Heart left ventricle (tissue), 16 donors: ENCODE results near the gene CNNM4. TPM values are rescaled to one million over a fixed set of nuclear protein-coding genes. Genes with fewer than 3 reads are reported as not detected.
A peak's percentile ranks its signal among the peaks of the same experiment; 100 is the strongest.

Source experiments
- ATAC-seq, 4 donors: fragments of 200-7000 bp; cut with Tn5 transposase; one replicate each; pipeline ENCODE4 v1.9.1; 2020 to 2022; ENCODE audit warnings: moderate library complexity in 4 of 4, mild to moderate bottlenecking in 3 of 4, moderate number of reproducible peaks in 1 of 4
- DNase-seq, 5 donors: peaks; one replicate each; pipeline ENCODE4 v3.0.0-alpha.2; 2020
- H3K27ac ChIP-seq, 12 donors: fragments of 200-600 bp; sonication (generic) in 4 of 12; one replicate each; pipeline versions ENCODE4 v1.5.0 to v1.8.0; 2016 to 2022; ENCODE audit warnings: mild to moderate bottlenecking in 2 of 12
- H3K27me3 ChIP-seq, 9 donors: fragments of 200-600 bp; sonication (generic) in 2 of 9; one replicate each; pipeline versions ENCODE4 v1.5.1 to v1.8.0; 2016 to 2022; ENCODE audit warnings: mild to moderate bottlenecking in 3 of 9
- H3K36me3 ChIP-seq, 9 donors: fragments of 200-600 bp; sonication (generic) in 2 of 9; one replicate each; pipeline versions ENCODE4 v1.5.0 to v1.8.0; 2018 to 2022; ENCODE audit warnings: mild to moderate bottlenecking in 2 of 9
- H3K4me1 ChIP-seq, 12 donors: fragments of 200-600 bp; sonication (generic) in 4 of 12; one replicate each; pipeline versions ENCODE4 v1.5.0 to v1.8.0; 2016 to 2022; ENCODE audit warnings: mild to moderate bottlenecking in 3 of 12
- H3K4me3 ChIP-seq, 12 donors: fragments of 200-600 bp; sonication (generic) in 4 of 12; one replicate each; pipeline versions ENCODE4 v1.5.0 to v1.8.0; 2017 to 2022; ENCODE audit warnings: mild to moderate bottlenecking in 9 of 12, moderate library complexity in 4 of 12
- H3K9me3 ChIP-seq, 12 donors: fragments of 200-600 bp; sonication (generic) in 4 of 12; one replicate each; pipeline versions ENCODE4 v1.5.0 to v1.8.0; 2016 to 2022; ENCODE audit warnings: mild to moderate bottlenecking in 1 of 12
- CTCF ChIP-seq, 12 donors: fragments of 200-600 bp; sonication (generic) in 4 of 12; IDR thresholded peaks; one replicate each; pipeline versions ENCODE4 v1.5.0 to v1.8.0; 2018 to 2022; ENCODE audit warnings: antibody characterized with exemption in 12 of 12, mild to moderate bottlenecking in 5 of 12
- POLR2A ChIP-seq, 2 donors: fragments of 450-650 bp; IDR thresholded peaks; one replicate each; pipeline ENCODE4 v1.6.1; 2017; ENCODE audit warnings: antibody characterized with exemption in 2 of 2, mild to moderate bottlenecking in 2 of 2, moderate library complexity in 2 of 2
- WGBS, 4 donors: extraction: QIAGEN DNeasy Blood & Tissue Kit in 2 of 4; methylation state at CpG; one replicate each; pipeline versions ENCODE4 v1.1.5 to v1.1.7; 2013 to 2018; 5-methylcytosine and 5-hydroxymethylcytosine counted together
- intact Hi-C, 10 donors: fragments of 100-400 bp; cut with DNase I; formaldehyde crosslinking; loops; one replicate each; pipeline versions ENCODE4 v1.11.1 to v1.14.2; 2022
- microRNA counts, 2 donors: library from miRNA; unstranded; fragments of <30 nt; microRNA quantifications; one replicate each; lab custom pipeline; 2016
- microRNA-seq, 4 donors: library from miRNA; unstranded; fragments of <30 nt; microRNA quantifications; one replicate each; pipeline versions ENCODE4 to v1.2.0, GENCODE V29; 2017 to 2020
- polyA plus RNA-seq, 2 donors: library from polyadenylated mRNA; stranded (reverse); fragments of 200-250 nt; gene quantifications; one replicate each; pipeline ENCODE4 v1.2.3, GENCODE V29; 2013
- total RNA-seq, 9 donors: library from RNA; depleted of rRNA in 2 of 9; stranded (reverse); fragments of >200 nt in 2 of 9; fragmentation: NEBNext Ultra II Directional in 3 of 9; extraction: Animal tissue kit (Norgen Biotek cat#: 25700) in 3 of 9; gene quantifications; one replicate each; pipeline versions ENCODE4 v1.1.0 to v1.2.4, GENCODE V29; 2016 to 2023
- donor health status: ischemic (EF 13 %, LVEDD 7.1; RV severe dilation, severe dysfunction).
- donor health status: healthy with polysubstance abuse.
- donor health status: DM: no; HTN: yes; CAD: no.
- donor health status: DM: no; HTN: no; CAD: no.
- donor health status: ischemic (EF 25% LVEDD 6.9; RV normal size, moderate dysfunction).
- donor health status: ischemic (EF 25% LVEDD 5.7; RV mildly dilated, moderate dysfunction).
- donor health status: healthy.
- donor health status: DM: yes; HTN: yes; CAD: no.
- donor health status: ischemic (EF 35%, LVEDD 5.7; RV mildly dilated, moderate dysfunction).
- donor health status: nonischemic (EF 11% LVEDD 7.7; RV severe dilation, severe dysfunction).
- donor health status: DM: yes; HTN: yes; CAD: no.
- donor health status: PGD.
- donor health status: ischemic (EF 29% LVEDD 5.4; RV normal size, mild dysfunction).
- donor health status: nonischemic (EF 23%, LVEDD 6.1; RV moderate dilation, normal function).

Gene CNNM4
- total and polyA plus RNA-seq, 11 donors: 11.3 to 47.7 (median 27.7) TPM

DNA sequence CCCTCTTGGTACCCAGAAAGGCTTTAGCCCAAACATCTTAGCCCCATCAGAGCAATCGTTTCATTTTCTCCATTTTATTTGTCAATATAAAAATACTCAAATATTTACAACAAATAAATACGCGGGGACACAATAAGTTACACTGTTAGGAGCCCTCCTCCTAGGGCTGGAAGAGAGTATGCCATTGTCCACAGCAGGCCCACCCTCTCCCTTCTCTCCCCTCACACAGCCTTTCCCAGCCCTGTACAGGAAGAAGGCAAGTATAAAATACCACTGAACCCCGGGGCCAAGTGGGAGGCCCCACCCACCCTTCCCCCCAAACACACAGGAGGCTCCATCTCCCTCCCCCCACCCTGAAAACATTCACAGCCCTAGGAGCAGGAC, 99.0 kb downstream of the CNNM4 start:
- 38 to 46% (median 43%) methylated on average over 4 of the region's 4 CpGs for WGBS, 4 donors
- peak overlapping the region in 11 of 12 donors; percentile 64 to 87 (median 79) for H3K27ac ChIP-seq
- H3K4me1 ChIP-seq: peaks cover 0 to 57% (median 43%) of the 10 kb centered on the region in 12 donors
- no peaks in the 10 kb centered on the region for H3K27me3 ChIP-seq
- ATAC-seq (no peak), DNase-seq (peak in 1 of 5 donors; percentile 18)
- no peaks in the 10 kb centered on the region for H3K9me3 ChIP-seq
- peaks cover 0 to 51% (median 44%) of the 10 kb centered on the region in 9 donors for H3K36me3 ChIP-seq
- intact Hi-C loops: loop anchor here in 9 of 10 donors (2.0 to 10.0 kb wide), 6 partner anchors 45 to 253 kb away; partner anchors contain the start of gene ANKRD36 (in 1 of the 9)
- no peak for TF ChIP-seq CTCF (IDR thresholded peaks at IDR 0.05)
- no peak for TF ChIP-seq POLR2A (IDR thresholded peaks at IDR 0.05)
- peak overlapping the region in 1 of 12 donors; percentile 80 for H3K4me3 ChIP-seq

DNA sequence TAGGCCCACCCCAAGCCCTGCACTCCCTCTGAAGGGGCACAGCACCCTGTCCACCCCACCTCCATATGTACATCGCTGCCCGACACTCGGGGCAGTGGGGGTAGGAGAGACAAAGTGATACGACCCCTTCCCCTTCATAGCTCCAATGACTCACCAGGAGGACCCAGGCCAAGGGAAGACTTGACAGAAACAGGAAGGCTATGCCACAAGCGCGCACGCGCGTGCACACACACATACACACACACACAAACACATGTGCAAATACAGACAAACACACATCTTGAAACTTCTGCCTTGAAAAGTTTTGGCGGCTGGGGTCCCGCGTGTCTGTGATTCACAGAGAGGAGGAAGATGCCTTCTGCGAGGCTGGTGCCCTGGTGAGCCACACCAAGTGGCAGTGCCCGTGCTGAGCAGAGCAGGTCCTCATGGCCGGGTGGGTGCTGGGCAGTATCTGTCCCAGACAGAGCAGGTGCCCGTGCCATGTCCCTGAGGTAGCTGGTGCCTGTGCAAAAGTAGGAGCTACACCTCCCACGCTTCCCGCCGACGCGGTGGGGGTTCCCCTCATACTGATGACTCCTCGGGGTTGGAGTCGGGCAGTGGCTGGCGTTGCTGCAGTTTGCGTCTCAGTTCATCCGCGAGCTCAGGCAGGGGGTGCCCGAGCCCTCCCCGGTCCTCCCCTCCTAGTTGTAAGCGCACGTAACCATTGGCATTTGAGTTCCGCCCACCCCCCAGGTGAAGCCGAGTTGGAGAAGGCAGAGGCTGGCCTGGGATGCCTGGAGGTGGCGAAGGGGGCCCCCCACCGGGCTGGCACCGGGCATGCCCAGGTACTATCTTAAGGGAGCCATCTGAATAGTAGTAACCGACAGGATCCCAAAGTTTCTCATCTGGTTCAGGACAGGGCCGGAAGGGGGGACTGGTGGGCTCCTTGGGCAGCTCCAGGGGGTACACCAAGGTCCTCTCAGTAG, 99.6 kb downstream of the CNNM4 start:
- DNase-seq (peak in 3 of 5 donors; percentile 29 to 62 (median 32)), ATAC-seq (no peak)
- WGBS, 4 donors: 72 to 77% (median 75%) methylated on average over 29 to 38 of the region's 38 CpGs
- H3K36me3 ChIP-seq: peaks cover 0 to 58% (median 50%) of the 10 kb centered on the region in 9 donors
- peaks cover 0 to 63% (median 48%) of the 10 kb centered on the region in 12 donors for H3K4me1 ChIP-seq
- H3K4me3 ChIP-seq: no peak overlapping the region
- intact Hi-C loops: loop anchor here in 1 of 10 donors (2.0 kb wide), 1 partner anchor 90 kb away; no protein-coding TSS in a partner anchor
- H3K27me3 ChIP-seq: no peaks in the 10 kb centered on the region
- peak overlapping the region in 11 of 12 donors; percentile 25 to 87 (median 77) for H3K27ac ChIP-seq
- TF ChIP-seq POLR2A (IDR thresholded peaks at IDR 0.05): no peak
- no peak for TF ChIP-seq CTCF (IDR thresholded peaks at IDR 0.05)
- no peaks in the 10 kb centered on the region for H3K9me3 ChIP-seq

DNA sequence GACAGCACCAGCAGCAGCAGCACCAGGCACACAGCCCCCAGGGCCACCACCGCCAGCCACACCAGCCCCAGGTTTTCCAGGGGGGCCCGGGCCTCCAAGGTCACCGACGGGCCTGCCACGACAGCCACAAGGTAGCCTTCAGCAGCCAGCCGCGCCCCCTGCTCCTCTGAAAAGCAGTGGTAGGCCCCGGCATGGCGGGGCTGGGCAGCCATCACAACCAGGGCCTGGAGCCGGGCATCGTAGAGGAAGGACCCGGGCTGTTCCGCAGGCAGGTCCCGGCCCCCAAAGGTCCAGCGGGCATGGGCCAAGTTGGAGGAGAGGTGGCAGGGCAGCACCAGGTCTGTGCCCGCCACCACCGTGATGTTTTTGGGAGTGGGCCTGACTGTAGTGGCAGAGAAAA, 100.4 kb downstream of the CNNM4 start:
- 82 to 95% (median 94%) methylated on average over 7 to 17 of the region's 17 CpGs for WGBS, 4 donors
- ATAC-seq: no peak
- no peaks in the 10 kb centered on the region for H3K9me3 ChIP-seq
- DNase-seq: peak in 2 of 5 donors; percentile 26 to 56
- peaks cover 0 to 70% (median 52%) of the 10 kb centered on the region in 12 donors for H3K4me1 ChIP-seq
- H3K27ac ChIP-seq: peak overlapping the region in 3 of 12 donors; percentile 21 to 87 (median 81)
- H3K4me3 ChIP-seq: no peak overlapping the region
- TF ChIP-seq CTCF (IDR thresholded peaks at IDR 0.05): no peak
- TF ChIP-seq POLR2A (IDR thresholded peaks at IDR 0.05): no peak
- no peaks in the 10 kb centered on the region for H3K27me3 ChIP-seq
- intact Hi-C loops: loop anchor here in 1 of 10 donors (2.0 kb wide), 1 partner anchor 90 kb away; no protein-coding TSS in a partner anchor
- H3K36me3 ChIP-seq: peaks cover 0 to 65% (median 58%) of the 10 kb centered on the region in 9 donors

MicroRNAs encoded within 50 kb of the gene (microRNA counts, 767-probe panel; counts per million panel counts)
- 71.6 to 908 counts per million in 2 donors for microRNA hsa-miR-3127-5p (lab: Ali Mortazavi, UCI)

Small RNA genes lying within 50 kb of the gene (microRNA-seq; reads per million reads assigned to microRNA genes)
- gene MIR3127: 3.6 to 7.4 (median 5.8) reads per million in 4 donors

Other genes with a start within 250 kb of the CNNM4 start
- gene ARID5A, start 224.2 kb upstream of the CNNM4 start, total RNA-seq: 10 to 100 TPM; 13.3 to 50.2 (median 28.2) TPM
- gene ARID5A, start 224.2 kb upstream of the CNNM4 start, polyA plus RNA-seq: 10 to 100 TPM; 35.6 to 41.2 TPM
- gene KANSL3, start 122.6 kb upstream of the CNNM4 start, total RNA-seq: 10 to 100 TPM; 22.7 to 38.0 (median 30.7) TPM
- 10 to 100 TPM; 13.8 to 24.0 TPM for gene KANSL3, start 122.6 kb upstream of the CNNM4 start, polyA plus RNA-seq
- gene FER1L5, start 118.1 kb upstream of the CNNM4 start, total RNA-seq: under 1 TPM in 2 of 9 donors, not detected in 7; 0.02 to 0.15 TPM
- under 1 TPM; 0.01 to 0.11 TPM for gene FER1L5, start 118.1 kb upstream of the CNNM4 start, polyA plus RNA-seq
- gene LMAN2L, start 20.8 kb upstream of the CNNM4 start, total RNA-seq: 10 to 100 TPM; 15.1 to 27.8 (median 20.5) TPM
- 10 to 100 TPM; 11.3 to 38.5 TPM for gene LMAN2L, start 20.8 kb upstream of the CNNM4 start, polyA plus RNA-seq
- gene CNNM3, start 55.4 kb downstream of the CNNM4 start, total RNA-seq: 10 to 100 TPM in 6 of 9 donors, 1 to 10 TPM in 3; 6.6 to 17.7 (median 10.6) TPM
- 1 to 10 TPM; 5.1 to 7.1 TPM for gene CNNM3, start 55.4 kb downstream of the CNNM4 start, polyA plus RNA-seq
- gene ANKRD23, start 83.1 kb downstream of the CNNM4 start, total RNA-seq: 10 to 100 TPM in 2 of 9 donors, 1 to 10 TPM in 7; 2.3 to 23.6 (median 7.9) TPM
- gene ANKRD23, start 83.1 kb downstream of the CNNM4 start, polyA plus RNA-seq: 10 to 100 TPM in 1 of 2 donors, under 1 TPM in 1; 0.96 to 26.7 TPM
- 10 to 100 TPM; 13.3 to 18.4 (median 16.8) TPM for gene ANKRD39, start 97.1 kb downstream of the CNNM4 start, total RNA-seq
- 10 to 100 TPM; 18.3 to 33.4 TPM for gene ANKRD39, start 97.1 kb downstream of the CNNM4 start, polyA plus RNA-seq
- 10 to 100 TPM; 15.6 to 29.6 (median 22.0) TPM for gene SEMA4C, start 109.2 kb downstream of the CNNM4 start, total RNA-seq
- 10 to 100 TPM; 11.7 to 17.0 TPM for gene SEMA4C, start 109.2 kb downstream of the CNNM4 start, polyA plus RNA-seq
- under 1 TPM in 4 of 9 donors, not detected in 5; 0.26 to 0.71 (median 0.50) TPM for gene FAM178B, start 225.7 kb downstream of the CNNM4 start, total RNA-seq
- under 1 TPM; 0.14 to 0.50 TPM for gene FAM178B, start 225.7 kb downstream of the CNNM4 start, polyA plus RNA-seq